Inflammatory macrophage treated with lipopolysaccharide for 4 hours (primary cell): ENCODE measurements around the gene IGSF11.
"Not testable (repeated sequence)": the region's sequence is repeated elsewhere in the genome, so short reads cannot be mapped to it uniquely, and the experiment has no call there.

Source experiments
- DNase-seq: peaks from one replicate; pipeline ENCODE4 v3.0.0-alpha.2; 2020

IGSF11 gene

GRCh38 chr3:118859950-118860349 is 174.7 kb downstream of the IGSF11 start:
- no peak for DNase-seq

DNA sequence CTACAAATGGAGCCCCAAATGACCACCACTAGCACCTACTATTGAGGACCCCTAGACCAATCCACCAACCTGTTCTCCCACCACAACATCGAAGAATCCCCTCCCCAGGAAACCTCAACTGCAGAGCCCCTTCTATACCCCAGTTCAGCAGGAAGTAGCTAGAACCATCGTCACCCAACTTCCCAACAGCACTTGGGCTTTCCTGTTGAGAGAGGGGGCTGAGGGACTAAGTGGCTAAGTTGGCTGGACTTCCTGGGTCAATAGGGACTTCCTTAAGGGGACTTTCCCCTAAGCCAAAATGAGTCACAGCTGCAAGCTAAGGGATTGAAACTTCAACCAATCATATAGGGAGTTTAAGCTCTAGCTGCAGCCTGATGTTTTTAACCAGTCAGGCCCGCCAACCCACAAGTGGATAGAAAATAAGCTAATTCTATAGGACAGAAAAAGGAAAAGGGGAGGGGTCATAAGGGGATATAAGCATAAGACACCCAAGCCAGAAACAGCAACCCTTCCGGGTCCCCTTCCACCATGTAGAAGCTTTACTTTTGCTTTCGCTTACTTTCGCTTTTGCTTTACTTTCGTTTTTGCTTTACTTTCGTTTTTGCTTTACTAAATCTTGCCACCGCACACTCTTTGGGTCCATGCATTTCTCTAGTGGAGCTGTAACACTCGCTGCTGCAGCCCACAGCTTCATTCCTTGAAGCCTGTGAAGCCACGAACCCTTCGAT is 183.0 kb downstream of the IGSF11 start:
- not testable (repeated sequence) for DNase-seq

DNA sequence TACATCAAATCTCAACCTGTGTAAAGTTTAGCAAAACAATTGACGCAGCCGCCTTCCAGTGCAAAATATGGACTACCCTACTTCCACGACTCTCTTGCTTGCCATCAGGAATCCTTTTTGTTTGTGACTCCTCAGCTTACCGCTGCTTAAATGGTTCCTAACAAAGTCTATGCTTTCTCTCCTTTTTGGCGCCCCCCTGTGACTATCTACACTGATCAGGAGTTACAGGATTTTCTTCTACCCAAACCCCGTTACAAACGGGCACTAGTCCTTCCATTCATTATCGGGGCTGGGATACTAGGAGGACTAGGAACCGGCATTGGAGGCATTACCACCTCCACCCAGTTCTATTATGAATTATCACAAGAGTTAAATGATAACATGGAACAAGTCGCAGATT is 184.0 kb downstream of the IGSF11 start:
- no peak for DNase-seq
